ENCODE measurements around the gene FGFBP2.
A peak's percentile ranks its signal among the peaks of the same experiment; 100 is the strongest.

FGFBP2 gene, protein sequence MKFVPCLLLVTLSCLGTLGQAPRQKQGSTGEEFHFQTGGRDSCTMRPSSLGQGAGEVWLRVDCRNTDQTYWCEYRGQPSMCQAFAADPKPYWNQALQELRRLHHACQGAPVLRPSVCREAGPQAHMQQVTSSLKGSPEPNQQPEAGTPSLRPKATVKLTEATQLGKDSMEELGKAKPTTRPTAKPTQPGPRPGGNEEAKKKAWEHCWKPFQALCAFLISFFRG

DNA sequence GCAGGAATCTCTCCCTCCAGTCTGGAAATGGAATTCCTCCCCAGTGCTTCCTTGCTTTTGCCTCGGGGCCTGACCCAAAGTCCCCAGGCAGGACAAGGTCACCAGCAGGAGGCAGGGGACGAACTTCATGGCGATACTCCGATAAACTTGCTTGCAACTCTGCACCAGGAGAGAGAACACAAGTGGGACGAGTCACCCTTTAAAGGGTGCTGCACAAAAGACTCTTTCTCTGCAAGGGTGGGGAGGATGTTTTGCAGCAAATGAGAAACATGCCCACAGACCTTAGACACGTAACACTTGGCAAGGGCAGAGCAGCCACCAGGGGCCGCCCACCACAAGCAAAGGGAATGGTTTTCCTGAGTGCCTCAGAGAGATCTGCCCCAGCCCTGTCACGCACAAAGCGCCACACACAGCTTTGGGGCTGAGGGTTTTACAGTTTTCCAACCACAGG, at the start of gene FGFBP2:
TSS of gene FGFBP2 (minus strand) at position 175 of the 451 bp plus-strand sequence. CDS start at position 129, 46 bp downstream.
- no peak for DNase-seq

DNA sequence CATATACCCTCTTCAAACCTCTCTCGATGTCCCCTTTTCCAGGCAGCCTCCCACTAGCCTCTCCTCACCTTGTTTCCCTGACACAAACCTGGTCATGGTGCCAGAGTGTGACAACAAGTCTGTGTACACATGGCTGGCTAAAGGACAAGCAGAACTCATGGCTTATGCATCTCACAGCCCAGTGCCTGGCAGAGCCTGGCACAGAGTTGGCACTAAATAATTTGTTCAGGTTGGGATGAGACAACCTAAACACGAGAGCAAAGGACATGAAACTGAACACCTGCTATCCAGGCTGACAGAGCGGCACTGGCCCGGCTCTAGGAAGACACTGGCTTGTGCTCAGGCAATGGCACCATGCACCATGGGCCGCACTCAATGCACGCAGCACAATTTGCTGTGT, 48.2 kb upstream of the FGFBP2 start:
- no peak for DNase-seq

DNA sequence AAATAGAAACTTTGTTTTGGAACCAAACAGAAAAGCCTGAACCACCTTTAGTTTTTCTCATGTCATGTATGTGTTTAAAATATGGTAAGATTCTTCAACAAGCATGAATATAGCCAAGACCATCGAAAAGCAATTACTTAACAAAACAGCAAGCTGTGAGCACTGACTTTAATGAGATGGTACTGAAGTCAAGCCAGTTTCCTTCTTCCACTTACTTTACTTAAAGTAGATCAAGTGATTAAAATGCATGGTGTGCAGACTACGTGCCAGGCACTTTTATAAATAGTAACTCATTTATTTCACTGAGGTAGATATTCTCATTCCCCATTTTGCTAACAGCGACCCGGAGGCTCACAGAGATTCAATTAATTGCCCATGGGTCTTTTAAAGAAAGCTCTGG, 46.2 kb upstream of the FGFBP2 start:
- no peak for DNase-seq

DNA sequence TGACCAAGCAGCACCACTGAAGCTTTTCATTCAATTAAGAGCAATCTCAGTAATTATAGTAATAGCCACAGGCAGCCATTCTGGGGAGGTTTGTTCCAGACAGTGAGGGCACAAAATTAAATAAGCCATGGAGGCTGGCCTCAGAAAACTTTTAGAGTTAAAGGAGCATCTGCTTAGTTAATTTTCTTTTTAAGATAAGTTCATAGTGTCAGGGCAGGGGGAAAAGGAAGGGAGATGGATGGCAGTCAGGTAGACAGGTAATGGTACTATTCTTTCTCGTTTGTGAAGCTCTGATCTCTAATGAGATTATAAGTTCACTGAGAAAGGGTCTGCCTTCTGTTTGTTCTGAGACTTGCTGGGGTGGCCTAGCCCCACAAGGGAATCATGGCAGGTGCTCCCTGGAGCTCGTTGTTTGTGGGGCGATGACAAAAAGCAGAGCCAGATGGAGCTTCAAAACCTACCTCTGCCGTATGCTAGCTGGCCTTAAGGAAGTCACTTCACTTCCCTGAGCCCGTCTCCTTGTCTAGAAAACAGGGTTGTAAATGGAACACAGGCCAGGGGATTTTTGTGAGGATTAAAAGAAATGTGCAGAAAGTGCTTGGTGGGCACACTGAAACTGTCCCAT, 44.6 kb upstream of the FGFBP2 start:
- no peak for DNase-seq

DNA sequence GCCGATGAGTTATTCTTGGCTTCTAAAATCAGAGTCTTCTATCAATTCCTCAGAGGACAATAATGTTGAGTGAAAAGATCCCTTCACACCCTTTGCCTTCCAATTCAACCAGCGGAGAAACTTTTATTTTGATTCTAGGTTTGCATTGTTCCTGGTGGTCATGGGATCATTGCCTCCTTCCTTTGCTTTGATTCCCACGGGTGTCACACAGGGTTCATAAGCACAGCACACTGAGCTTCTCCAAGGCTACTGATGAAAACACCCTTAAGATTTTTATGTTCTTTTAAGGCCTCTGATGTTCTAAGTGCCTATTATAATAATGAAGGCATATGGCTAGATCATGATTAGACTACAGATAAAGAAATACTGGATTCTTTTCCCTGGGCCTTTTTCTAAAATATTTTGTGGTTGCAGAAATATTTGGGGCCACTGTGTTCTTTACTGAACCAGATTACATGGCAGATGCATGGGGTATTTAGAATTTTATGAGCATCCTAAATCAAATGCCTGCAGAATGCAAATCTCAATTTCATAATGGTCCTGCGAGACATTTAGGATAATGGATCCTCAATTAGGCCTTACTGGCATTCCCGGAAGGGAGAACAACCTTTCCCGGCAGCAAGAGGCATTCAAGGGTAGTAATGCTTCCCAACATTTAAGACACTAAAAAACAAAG, 43.9 kb upstream of the FGFBP2 start:
- DNase-seq: no peak

DNA sequence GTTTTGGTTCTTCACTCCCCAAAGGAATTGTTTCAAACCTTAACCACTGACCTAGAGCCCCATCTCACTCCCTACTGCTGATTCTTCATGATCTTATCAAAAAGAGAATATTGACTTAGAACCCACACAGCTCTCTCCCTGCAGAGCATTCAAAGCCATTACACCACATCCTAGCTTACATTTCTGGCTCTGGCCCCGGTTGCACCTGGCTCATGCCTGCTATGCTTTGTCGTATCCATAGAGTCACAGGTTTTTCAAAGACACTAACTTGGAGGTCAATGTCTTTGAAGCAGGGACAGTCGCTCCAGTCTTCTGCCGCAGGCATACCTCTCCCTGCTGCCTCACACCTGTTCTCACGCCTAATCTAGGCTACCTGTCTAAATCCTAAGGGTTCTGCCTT, 42.7 kb upstream of the FGFBP2 start:
- DNase-seq: no peak

DNA sequence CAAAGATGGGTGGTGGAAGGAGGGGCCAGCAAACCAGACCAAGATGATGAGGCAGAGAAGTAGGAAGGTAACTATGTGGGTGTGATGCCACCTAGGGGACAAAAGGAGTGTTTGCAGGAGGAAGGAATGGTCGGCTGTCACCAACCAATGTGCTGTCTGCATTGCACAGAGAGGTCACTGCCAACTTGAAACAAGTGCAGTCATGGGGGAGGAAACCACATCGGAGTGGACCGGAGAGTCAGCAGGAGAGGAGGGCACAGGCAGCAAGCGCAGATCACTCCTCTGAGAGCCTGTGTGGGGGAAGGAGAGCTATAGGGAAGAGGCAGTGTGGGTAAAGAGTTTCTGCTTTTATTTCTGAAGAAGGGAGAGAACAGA, 38.5 kb upstream of the FGFBP2 start:
- DNase-seq: peak; percentile 78

DNA sequence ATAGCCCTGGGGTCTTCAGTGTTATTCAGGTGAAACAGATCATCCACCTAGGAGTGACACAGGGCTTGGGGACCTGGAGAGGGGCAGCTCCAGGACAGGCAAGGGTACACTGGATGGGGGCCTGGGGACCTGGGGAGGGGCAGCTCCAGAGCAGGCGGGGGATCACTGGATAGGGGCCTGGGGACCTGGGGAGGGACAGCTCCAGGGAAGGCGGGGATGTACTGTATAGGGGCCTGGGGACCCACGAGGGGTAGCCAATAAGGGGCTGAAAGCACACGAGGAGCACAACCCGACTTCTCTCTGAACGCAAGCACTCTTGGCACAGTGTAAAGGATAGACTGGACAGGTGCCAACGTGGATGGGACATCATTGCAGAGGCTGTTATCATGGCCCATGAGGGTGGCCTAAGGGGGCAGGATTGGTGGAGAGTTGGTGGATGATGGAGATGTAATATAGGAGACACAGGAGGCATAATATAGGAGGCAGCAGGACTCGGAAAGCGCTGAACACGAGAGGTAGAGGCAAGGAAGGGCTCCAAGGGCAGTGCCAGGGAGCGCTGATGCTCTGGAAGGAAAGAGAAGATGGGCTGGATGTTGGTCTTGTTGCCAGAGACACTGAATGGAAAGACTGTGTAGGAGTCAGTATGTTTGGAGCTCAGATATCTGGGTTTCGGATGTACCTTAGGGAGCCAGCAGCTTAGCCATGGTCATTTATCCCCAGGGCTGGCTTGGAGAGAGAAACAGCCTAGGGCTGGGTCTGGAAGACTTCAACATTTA, 37.9 kb upstream of the FGFBP2 start:
- DNase-seq: peak; percentile 13

DNA sequence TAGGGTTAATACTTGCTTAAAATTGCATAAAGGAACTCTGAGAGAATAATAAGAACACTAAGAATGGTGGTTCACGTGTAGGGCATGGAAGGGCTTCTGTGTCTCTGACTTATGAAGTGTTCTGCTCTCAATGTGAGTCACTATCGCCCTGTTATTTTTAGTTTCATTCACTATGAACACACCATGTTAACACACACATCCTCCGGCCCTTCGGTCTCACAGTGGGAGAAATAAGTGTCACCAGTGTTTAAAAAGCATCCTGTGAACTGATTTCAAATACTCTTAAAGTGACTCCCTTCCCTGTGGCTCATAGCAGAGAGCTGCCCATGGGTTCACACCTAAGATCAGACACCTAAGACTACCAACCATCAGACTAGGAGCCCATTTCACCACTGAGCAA, 33.8 kb upstream of the FGFBP2 start:
- DNase-seq: no peak

DNA sequence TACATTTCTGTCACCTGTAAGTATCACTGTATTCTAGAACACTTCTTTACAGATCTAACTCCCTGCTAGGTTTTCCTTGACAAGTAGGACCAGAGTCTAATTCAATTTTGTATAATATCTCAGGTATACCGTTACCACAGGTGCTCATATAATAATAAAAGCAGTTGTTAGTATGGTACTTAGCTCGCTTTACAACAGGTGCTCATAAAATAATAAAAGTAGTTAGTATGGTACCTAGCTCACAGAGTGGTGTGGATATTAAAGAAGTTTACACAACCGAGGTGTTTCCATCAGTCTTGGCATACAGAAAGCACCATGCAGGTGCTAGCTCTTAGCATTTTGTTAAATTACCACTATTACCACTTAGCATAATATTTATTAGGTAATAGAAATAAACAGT, 32.9 kb upstream of the FGFBP2 start:
- DNase-seq: no peak

DNA sequence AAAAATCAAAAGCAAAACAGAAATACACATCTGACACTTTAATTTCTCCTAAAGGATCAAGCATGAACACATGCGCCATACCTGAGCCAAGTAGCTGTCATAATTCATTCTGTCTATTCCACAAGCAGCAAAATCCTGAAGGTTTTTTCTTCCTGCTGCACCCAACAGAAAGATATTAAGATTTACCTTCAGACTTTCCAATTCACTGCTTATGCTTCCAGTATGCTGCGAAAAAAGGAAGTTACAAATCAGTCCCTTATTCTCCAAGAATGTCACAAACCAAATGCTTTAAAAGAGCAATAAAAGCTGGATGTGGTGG, 29.2 kb upstream of the FGFBP2 start:
- DNase-seq: no peak

DNA sequence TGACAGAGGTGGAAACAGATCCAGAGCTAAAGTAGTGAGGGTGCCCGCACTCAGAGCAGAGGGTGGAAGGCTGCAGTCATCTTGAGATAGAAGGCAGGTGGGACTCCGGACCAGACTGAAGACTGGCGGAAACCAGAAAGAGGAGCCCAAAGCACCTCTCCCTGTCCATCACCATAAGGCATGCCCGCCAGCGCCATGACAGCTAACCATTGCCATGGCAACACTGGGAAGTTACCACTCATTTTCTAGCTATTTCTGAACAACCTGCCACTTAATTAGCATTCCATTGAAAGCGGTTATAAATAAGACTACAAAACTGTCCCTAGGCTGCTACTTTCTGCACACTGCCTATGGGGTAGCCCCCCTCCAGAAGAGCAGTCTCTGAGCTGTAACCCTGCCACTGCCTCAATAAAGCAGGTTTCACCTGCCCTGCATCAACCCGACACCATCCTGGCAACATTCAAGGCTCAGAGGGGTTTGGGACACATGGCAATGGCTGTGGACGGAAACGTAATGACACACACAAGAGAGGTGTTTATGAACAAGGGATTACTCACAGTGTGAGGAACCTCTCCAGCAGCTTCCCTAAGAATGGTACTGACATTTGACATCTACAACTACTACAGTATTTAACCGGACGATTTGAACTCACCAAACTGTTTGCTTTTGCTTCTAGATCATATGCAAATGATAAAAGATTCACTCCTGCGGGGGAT, 27.8 kb upstream of the FGFBP2 start:
- no peak for DNase-seq

DNA sequence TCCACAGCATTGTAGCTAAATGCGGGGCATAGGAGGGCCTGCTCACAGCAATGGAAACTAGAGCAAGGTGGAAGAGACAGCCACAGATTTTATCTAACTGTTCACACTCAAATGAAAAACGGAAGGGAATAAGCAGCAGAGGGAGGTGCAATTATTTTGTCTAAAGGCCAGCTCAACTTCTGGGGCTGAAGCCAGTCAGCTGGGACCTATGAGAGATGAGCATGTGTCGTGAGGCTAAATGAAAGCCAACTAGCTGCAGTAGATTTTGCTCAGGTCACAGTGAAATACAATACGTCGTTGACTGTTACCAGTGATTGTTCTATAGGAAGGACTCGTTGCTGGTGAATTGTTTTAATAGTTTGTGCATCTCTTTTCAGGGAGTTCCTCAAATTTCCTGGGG, 26.4 kb upstream of the FGFBP2 start:
- DNase-seq: no peak

DNA sequence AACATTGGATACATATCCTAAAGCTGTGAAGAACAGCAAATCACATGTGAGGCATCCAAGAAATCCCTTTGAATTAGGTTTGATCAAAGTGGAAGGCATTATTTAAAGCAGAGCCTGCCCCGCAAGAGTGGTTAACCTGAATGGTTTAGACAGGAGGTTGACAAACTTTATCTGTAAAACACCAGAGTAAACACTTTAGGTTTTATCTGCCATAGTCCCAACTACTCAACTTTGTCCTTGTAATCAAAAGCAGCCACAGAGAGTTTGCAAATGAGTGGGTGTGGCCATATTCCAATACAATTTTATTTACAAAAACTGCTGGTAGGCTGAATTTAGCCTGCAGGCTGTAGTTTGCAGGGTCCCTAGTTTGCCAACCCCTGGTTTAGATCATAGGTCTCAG, 25.2 kb upstream of the FGFBP2 start:
- DNase-seq: no peak

DNA sequence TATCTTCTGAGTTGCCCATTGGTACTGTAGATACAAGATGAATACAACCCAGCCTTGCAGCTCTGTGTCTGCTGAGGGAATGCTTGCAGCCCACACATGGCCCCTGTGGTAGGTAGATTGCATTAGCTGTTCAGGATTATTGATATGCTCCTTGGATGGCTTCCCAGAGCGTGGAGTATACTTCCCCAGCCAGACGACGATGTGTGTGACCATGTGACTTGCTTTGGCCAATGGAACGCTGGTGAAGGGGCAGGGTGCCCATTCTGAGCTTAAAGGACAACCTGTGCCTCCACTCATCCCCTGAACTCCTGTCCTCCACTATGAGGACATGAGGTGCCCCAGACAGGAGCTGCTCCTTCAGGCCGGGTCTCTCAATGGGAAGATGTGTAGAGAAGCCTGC, 23.9 kb upstream of the FGFBP2 start:
- DNase-seq: no peak

DNA sequence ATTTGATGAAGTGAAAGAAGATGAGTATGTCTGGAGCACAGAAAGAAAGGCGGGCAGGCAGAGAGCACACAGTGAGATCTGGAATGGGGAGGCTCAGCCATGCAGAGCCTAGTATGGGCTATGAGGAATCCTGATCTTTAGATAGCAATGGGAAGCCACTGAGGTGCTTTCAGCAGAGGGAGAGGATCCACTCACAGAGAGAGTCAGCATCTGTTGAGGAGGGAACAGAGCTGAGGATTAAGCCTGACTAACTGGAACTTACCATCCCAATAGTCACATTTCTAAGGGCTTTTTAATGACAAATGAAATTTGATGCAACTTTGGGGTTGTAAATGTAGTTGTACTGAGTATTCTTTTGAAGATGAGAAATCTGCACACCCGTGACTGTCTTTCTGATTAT, 20.6 kb upstream of the FGFBP2 start:
- no peak for DNase-seq

DNA sequence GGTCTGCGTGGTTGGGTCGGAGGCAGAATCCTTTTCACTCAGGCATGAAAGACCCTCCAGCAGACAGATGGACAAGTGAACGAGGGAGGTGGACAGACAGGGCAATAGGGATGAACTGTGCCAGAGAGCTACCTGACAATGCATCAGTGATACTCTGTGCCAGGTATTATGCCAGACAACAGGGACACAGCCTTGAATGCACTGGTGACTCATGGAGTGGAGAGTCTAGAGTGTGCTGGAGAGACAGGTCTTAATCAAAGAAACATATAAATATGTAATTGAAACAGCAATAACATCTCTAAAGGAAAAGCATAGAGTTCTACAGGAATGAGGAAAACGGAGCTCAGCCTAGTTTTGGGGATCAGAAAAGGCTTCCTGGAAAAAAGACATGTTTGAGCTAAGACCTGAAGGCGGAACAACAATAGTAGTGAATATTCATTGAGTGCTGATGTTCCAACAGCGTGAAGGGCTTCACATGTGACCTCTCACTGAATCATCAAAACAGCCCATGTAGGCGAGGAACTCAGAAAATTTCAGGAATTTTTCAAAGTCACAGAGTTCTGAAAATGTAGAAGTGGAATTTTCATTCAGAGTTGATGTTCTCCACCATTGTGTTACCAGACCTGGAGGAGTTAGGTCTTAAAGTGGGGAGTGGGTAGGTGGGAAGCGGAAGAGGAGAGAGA, 20.0 kb upstream of the FGFBP2 start:
- no peak for DNase-seq

DNA sequence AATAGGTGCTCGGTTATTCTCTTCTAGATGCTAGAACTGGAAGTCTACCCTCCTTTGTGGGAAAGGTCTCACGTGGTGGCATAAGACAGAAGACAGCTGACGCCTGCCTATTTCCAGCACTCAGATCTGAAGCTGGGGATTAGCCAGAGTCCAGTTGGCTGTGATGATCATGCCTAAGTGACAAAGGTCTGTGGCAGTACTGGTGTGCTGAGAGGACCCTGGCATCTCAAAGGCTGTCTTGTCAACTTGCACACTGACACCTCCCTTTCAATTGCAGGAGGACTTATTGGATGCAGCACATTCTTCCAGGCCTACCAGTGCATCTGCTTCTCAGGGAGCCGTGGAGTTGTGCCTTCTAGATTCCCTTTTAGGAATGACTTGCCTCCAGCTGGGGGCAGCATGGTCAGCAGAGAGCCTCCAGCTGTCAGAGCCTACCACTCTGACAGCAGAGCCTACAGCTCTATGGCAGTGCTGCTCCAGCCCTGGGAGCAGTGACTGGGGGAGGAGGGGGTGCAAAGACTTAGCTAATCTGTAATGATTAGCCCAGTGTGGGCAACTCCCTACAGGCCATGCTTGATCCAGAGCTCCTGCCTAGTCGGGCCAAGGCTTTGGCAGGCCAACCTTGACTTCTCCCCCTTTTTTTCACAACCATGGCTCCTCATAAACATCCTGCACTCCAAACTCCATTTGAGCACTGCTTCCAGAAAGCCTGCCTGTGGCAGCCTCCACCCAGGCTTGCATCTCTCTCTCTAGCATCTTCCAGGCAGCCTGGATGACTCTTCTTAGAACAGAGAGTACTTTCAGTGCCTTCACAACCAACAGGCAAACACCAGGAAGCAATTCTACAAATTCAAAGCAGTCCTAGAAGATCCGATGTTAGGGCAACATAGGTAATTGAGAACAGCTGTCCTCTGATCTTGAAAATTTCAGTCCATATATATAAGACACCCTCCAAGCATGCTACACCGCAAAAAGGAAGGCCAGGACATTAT, 13.8 kb upstream of the FGFBP2 start:
- no peak for DNase-seq

DNA sequence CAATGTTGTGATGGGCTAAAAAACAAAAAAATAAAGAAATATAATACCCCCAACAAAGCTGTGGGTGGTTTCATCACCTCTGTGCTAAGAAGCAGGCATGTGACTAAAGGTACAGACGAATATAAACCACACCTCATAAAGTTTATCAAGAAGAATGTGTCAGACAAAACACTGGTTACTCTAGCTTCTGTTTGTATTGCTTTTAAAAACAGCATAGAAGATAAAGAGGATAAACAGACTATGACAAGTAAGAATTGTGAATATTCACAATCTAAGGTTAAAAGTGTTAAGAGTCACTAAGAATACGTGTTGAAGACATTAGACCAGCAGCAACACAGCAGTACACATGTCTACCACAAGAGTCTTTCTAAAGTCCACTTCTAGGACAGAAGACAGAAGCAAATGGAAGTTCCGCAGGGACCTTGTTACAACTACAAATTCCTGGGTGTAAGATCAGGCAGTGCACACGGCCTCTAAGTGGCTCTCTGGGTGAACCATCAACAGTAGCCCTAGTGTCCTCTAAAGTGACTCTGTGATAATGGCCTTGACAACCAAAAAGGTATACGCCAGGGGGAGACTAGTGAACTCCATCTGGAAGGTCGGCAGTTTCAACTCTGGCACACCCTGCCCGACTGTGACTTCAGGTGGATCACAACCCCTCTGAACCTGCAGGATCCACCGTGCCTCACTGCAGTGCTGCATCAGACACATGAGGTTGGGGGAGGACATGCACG, 8.3 kb upstream of the FGFBP2 start:
- no peak for DNase-seq

DNA sequence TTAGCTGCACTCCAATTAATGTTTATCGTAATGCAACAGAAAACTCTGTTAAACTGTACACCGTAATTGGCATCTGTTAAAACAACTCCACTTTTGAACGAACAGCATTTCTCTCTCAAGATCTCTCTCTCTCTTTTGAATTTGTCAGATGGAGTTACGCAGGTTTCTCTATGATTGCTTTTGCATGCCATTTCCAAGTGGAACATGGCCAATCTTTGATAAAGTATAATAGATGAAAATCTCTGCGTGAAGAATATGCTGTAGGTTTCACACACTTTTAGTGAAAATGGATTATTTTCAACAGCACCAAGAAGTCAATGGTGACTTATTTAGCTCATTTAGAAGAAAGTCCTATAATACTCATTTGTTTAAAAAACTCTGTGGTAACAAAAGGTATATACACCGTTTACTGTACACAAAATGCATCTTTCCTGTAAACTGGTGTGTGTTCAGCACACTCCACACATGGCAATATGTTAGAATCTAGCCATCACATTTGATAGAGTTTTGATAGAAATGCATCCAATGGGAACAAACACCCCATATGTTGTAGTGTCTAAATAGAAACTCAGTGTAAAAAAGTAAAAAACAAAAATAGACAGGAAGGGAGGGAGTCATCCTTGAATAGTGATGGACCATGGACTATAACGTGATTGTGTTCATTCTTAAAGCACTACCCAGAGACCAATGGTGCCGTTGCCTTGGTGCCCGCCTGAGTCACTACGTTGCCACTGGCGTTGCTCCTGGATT, 5.8 kb upstream of the FGFBP2 start:
- DNase-seq: no peak
